Activated T-cell treated with anti-CD3 and anti-CD28 coated beads for 48 hours (primary cell): ENCODE measurements around the gene PLBD1.

ENCODE experiments used
- DNase-seq: peaks from one replicate; pipeline ENCODE4 v3.0.0-alpha.2; 2020; ENCODE audit warnings: low read depth

The PLBD1 gene

DNA sequence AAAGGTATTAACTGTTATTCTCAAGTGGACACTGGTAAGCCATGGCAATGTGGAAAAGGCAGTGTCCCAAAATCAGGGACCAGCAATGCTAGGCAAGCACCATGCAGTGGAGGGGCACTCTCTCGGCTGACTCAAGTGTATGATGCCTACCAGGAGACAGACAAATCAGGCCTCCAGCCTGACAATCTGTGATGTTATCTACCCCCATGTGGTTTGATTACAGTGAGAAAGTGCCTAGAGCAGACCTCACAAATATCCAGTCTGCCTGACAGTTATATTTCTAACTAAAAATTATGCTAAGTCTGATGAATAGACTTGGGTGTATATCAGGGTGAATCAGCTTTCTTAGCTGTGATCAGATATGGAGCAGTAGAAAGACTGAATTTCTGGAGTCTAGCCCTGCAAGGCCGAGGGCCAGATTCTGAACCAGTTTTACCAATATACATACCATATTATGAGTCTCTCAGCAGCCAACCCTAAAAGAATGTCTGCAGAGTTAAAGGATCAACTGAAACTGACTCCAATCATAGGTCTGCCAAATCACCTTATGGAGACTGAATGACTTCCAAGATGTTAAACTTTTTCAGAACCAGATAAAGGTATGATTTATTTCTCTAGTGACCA, 3.2 kb downstream of the PLBD1 start:
- no peak for DNase-seq

DNA sequence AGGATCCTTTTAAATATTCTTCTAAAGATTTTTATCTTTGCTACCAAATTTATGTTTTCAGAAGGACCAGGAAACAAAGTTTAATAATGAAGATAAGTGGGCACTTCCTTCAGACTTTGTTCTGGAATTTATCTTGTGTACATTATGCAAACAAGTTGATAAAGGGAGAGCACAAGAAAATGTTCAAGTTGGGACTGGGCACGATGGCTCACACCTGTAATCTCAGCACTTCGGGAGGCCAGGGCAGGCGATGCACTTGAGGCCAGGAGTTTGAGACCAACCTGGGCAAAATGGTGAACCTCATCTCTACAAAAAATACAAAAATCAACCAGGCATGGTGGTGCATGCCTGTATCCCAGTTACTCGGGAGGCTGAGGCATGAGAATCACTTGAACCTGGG, 4.6 kb downstream of the PLBD1 start:
- no peak for DNase-seq

DNA sequence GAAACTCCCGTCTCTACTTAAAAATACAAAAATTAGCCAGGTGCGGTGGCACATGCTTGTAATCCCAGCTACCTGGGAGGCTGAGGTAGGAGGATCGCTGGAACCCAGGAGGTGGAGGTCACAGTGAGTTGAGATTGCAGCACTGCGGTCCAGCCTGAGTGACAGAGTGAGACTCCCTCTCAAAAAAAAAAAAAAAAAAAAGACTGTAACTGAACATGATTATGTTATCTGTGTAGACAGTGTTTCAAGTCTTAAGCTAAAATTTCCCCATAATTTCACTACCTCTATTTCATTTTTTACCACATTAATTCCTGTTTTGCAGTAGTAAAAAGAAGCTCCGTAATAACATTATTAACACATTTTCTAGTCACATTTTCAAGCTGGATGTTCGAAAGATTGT, 5.4 kb downstream of the PLBD1 start:
- no peak for DNase-seq

DNA sequence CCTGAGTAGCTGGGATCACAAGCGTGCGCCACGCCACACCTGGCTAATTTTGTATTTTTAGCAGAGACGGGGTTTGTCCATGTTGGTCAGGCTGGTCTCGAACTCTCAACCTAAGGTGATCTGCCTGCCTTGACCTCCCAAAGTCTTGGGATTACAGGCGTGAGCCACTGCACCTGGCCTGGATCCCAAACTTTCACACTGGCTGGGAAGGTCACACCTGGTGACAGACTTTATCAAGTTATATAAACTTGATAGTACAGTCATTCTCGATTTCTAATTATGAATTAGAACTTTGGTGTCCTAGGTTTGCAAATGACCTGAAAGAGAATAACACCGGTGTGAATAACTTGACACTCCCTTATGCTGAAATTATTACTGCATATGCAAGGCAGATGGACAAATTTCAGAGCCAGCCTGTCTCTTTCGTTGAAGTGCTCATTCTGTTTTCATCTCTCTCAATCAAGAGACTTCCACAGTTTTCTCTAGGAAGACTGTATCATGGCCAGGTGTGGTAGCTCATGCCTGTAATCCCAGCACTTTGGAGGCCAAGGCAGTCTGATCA, 5.9 kb downstream of the PLBD1 start:
- no peak for DNase-seq

DNA sequence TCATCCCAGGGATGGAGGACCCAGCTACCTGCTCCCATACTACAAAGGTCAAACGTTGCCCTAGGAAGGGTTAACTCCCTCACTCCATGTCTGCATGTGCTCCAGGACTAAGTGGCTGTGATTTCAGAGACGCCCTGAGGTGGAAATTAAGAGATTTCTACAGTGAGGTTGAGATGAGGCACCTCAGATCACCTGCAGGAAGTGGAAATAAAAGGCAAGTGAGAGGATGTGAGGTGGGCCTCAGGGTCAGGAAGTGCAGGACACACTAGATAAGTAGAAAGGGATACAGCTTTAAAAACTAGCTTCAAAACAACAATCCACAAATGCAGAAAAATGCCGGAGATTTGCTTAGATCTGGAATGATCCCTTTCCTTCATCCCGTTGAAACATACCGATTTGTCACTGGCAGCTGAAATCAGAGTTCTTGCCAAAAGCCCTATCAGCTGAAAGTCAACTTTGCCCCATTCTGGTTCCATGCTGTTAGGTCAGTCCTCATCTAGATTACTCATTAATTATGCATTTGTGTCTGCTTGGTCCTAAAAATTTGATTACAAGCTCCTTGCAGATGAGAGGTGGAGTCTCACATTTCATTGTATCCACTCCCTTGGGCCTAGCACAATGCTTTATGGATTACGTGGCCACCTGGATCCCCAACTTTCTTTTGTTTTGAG, 6.6 kb downstream of the PLBD1 start:
- DNase-seq: no peak

DNA sequence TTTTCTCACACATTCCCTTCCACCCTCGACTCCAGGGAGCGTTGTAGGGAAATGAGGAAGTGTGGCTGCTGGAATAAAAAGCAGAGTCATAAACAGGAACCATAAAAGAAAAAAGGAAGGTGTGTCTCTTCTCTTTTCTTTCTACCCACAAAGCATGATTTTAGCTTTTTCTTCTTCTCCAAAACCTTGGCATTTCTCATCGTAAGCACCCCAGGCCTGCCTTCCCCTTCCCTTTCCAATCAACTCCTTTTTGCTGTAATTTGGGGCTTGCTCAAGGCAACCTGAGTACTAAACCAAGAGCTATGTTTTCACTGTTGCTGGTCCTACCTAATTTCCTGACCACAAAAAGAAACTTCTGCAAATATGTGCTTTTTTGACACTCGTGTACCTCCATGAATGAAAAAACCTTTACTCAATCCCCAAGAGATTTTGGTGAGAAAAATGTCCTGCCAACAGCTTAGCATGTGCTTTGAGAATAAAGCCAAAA, 9.2 kb downstream of the PLBD1 start:
- no peak for DNase-seq

DNA sequence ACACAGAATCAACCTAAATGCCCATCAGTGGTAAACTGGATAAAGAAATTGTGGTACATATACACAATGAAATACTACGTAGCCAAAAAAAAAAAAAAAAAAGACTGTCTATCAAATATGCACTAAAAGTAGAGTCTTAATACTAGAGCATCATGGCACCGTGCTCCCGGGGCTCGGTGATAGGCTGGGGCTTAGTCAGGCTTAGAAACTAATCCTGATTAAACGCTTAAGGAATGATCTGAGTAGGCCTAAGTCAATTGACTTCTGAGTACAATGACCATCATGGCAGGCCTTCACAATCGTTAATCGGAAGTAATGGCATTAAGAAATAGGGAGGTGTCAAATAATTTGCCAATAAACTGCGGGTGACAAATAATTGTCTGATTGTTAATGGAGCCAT, 9.7 kb downstream of the PLBD1 start:
- no peak for DNase-seq

DNA sequence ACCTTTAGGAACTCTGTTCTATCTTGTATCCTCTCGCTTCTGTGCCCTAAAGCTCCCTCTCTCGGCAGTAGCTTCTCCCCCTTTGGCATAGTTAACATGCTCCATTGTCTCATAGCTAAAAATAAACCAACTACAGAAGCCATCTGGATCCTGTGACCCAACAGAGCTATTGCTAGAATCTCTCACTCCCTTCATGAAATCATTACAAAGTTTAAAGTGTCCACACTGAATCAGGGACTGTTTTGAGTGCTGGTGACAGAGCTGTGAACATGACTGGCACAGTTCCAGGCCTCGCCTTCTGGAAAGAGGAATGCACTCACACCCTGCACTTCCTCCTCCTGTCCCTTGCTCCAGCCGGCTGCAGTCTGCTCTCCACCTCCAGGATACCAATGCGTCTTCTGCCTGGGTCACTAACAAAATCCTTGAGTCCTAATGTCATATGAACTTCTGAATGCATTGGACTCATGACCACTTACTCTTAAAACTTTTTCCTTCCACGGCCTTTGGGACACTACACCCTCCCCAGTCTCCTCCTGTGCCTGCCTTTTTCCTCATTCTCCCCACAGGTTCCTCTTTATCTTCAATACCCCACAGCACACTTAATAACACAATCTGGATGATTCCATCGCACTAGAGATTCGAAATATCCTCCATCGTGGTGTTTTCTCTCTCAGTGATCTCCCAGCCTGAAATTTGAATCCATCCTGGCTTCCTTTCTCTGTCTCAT, 13.2 kb downstream of the PLBD1 start:
- DNase-seq: no peak

DNA sequence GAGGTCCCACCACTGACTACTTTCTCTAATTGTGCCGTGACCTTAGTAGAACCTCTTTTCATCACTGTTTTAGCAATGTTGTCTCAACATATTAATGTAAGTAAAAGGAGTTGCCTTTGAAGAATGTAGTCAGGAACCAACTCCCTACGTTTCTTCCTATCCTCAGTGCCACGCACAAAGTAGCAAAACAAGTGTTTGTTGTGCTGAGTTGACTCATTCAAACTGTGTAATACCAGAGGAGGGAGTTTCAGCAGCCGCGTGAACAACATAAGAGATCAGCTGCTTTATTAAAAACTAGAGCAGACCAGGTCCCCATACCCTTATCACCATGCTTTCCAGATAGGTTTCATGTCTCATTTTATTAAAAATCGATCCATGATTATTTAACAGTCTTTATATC, 19.1 kb downstream of the PLBD1 start:
- no peak for DNase-seq

DNA sequence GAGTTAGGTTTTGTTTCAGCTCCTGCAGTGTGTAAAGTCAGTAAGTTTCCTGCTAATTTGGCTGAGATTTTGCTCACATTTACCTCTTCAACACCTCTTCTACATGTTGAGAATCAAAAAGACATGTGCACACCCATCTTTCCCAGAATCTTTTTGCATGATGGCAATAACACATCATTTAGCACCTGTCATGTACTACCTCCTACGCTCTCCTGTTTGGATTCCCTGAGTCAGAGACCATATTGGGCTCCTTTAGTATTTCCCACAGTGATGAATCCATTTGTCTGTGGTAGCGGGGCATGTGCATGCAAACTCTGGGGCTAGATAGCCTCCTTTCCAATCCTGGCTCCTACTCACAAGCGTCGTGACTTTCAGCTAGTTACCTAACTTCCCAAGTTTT, 20.1 kb downstream of the PLBD1 start:
- no peak for DNase-seq

DNA sequence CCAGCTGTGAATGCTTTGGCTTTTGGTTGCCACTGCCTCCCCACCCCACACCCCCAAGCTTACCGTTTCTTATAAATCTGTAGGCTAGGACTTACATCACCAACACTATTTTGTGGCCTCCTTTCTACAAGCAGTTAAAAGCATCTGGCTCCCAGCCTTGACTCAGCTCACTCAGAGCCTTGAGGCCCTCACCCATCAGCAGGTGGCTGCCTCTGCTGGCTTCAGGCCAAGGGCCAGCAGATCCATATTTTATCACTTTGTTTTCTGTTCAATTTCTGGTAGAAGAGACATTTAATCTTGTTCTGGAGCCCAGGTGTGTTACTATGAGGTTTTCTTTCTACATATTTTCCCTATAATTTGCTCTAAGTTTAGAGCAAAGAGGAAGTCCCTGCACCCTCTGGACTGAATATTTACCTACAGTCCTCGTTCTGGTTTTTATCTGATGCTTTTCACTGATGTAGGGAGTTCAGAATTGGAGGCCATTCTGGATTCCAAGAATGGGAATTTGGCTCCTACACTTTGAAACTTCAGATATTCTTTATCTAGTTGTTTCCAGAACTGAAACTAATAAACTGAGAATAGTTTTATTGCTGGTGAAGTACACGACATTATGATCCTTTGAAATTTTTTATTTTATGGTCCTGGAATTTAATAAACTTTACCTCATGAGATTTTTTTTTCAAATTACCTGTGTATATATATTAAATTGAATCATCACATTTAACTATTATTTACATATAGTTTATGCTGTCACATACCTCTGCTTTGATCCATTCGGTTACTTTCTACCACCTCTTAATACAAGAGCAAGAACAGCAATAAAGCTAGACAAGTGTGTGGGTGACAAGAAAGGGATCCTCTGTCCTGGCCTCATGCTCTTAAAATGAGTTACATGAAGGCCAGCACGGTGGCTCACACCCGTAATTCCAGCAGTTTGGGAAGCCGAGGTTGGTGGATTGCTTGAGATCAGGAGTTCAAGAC, 22.2 kb downstream of the PLBD1 start:
- DNase-seq: no peak

DNA sequence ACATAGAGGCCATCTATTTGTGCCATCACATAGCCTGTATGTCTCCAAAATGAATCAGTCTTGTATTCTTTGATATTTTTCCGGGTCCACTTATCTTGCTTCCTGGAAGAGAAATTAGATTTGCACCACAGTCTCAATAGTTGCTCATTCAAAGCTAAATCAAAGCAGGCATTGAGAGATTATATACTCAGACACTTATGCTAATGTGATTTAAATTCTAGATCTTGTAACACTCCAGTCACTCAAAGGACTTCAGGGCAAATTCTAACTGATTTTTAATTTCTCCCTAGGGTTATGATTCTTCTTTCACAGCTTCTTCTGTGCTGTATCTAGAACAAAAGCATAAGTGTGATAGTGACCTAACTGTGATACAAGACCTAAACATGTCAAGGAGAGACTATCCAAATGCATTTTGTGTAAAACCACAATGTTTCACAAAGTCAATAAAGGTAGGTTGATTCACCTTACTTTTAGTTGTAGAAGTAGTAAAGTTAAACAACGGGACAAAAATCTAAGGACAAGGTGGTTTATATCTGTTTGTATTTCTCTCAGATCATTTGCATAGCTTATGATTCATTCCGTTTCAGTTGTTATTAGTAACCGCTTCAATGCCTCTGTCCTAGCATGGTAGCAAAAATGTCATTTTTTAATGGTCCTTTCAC, 26.8 kb downstream of the PLBD1 start:
- DNase-seq: no peak

DNA sequence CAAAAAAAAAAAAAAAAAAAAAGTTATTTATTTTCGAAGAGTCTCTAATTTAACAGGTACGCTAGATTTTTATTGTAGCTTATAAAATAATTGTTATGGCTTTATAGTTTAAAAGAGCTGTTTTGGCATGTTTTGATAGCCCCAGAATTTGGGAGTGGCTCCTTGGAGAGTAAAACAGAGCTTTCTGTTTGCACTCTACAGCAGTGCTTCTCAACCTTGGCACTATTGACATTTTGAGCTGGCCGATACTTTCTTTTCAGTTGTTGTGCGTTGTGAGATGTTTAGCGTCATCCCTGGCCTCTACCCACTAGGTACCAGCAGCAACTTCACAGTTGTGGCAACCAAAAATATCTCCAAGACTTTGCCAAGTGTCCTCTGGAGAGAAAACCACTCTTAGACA, 30.6 kb downstream of the PLBD1 start:
- no peak for DNase-seq

DNA sequence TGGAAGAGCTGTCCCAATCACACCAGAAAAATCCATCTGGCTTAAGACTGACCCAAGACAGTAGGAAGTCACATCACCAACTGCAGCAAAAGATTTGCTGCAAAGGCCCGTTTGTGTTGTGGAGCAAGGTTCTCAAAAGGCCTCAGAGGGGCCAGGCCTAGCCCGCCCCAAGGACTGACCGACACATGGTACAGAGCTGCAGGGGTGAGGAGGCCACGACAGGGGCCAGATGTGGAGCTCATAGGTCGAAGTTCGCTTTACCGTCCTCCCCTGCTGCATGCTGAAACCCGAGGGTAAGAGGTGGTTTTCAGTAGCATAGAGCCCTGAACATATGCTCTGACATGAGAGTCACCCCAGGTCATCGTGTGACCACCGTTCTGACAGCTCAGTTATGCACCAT, 35.5 kb downstream of the PLBD1 start:
- DNase-seq: no peak

DNA sequence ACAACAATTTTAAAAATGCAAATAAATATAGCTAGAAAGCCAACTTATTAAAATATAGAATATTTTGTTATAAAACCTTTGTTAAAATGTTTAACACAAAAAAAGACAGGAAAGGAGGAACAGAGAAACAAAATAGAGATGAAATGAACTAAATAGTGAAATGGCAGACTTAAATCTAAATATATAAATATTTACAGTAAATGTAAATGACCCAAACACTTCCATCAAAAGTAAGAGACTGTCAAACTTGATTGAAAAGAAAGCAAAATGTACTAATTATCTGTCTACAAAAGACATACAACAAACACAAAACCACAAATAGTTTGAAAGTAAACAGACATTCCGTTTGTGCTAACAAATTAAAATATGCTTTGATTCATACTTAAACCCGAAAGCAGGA, 41.7 kb downstream of the PLBD1 start:
- DNase-seq: no peak

DNA sequence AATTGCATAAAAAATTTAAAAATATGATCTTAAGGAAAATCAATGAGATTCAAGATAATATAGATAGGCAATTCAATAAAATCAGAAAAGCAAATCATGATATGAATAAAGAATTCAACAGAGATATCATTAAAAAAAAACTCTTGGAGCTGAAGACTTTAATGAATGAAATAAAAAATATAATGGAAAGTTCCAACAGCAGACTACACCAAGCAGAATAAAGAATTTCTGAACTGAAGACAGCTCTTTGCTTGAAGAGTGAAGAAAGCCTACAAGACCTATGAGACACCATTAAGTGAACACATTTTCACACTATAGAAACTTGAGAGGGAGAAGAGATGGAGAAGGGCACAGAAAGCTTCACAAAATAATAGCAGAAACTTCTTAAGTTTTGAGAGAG, 45.9 kb downstream of the PLBD1 start:
- no peak for DNase-seq

DNA sequence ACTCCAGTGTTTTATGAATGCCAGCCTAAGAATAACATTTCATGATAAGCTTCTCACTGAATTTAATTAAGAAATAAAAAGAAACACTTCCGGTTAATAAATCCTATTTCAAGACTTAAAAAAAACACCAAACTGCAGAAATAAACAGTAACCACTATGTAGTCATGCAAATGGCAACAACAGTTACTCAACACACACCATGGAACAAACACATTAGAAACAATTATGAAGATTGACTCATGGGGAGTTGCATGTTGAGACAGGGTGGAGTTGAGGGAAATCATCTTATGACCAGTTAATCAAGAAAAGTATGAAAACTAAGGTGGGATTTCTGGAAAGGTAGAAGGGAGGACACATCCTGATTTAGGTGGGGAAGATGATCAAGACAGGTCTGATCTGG, 52.7 kb downstream of the PLBD1 start:
- DNase-seq: no peak

DNA sequence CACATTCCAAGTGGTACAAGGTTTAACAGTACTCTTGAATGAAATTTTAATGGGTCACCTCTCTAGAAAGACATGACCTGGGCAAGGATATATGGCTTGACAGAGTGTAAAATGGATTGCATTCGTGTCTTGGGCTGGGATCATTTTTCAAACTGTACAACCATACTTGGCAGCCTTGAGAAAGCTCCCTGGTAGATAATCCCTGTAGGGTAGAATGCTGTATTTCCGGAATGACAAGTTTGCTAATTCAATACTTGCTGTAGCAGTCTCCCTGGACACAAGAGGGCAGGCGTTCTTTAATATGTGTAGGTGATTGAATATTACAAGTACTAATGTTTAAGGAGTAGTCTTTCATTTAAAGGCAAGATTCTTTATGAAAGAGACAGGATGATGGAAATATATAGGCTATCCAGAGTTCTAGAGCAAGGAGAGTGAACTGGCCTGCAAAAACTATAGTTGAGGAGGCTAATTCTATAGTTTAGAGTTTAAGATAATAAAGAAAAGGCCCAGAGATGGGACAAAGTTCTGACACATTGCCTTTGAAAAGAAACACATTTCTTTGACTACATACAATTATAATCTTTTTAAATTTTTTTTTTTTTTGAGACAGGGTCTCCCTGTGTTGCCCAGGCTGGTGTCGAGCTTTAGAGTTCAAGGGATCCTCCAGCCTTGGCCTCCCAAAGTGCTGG, 53.4 kb downstream of the PLBD1 start:
- DNase-seq: no peak

DNA sequence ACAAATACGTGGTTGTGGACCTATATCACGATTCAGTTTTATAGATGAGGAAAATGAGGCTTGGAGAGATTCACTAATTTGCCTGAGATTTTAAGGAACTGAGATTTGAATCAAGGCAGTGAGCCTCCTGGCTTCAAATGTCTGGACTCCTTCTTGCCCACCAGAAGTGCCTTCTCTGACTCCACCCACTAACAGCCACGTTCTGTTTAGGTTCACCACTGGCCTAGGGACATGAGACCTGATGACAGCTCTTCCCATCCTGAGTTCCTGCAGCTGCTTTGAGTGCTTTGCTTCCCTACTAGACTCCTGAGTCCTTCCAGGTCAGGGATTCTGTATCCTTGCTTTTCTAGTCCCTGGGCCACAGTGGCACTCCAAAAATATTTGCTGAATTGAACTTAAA, 57.1 kb downstream of the PLBD1 start:
- DNase-seq: no peak
